HUDEP-2 (cell line): ENCODE data around the gene CHRFAM7A.
"Not testable (repeated sequence)": the region's sequence is repeated elsewhere in the genome, so short reads cannot be mapped to it uniquely, and the experiment has no call there.

Experiments
- DNase-seq, 76 experiments: peaks; one replicate each; lab custom pipeline; 2025; ENCODE audit not compliant: unreplicated experiment in 76 of 76; lab: John Stamatoyannopoulos, UW

Gene CHRFAM7A

GRCh38 chr15:30326145-30326544, 67.2 kb downstream of the CHRFAM7A start:
- not testable (repeated sequence) for DNase-seq

GRCh38 chr15:30321063-30321462, 72.3 kb downstream of the CHRFAM7A start:
- DNase-seq, result not testable (repeated sequence)

- DNase-seq, result not testable (repeated sequence)
Observed at GRCh38 chr15:30315704-30316103, 77.6 kb downstream of the CHRFAM7A start.

GRCh38 chr15:30310575-30310974, 82.8 kb downstream of the CHRFAM7A start:
- not testable (repeated sequence) for DNase-seq
